Fibroblast of peridontal ligament (primary cell): Measurements from ENCODE around the gene METRNL.

Experiments
- DNase-seq: peaks from one replicate; pipeline ENCODE4 v3.0.0-alpha.2; 2010; ENCODE audit errors: extremely low read depth

Gene METRNL

GRCh38 chr17:83104577-83105505 is 25.4 kb downstream of the METRNL start:
- DNase-seq: no peak

GRCh38 chr17:83105512-83105911 is 26.1 kb downstream of the METRNL start:
- no peak for DNase-seq

DNA sequence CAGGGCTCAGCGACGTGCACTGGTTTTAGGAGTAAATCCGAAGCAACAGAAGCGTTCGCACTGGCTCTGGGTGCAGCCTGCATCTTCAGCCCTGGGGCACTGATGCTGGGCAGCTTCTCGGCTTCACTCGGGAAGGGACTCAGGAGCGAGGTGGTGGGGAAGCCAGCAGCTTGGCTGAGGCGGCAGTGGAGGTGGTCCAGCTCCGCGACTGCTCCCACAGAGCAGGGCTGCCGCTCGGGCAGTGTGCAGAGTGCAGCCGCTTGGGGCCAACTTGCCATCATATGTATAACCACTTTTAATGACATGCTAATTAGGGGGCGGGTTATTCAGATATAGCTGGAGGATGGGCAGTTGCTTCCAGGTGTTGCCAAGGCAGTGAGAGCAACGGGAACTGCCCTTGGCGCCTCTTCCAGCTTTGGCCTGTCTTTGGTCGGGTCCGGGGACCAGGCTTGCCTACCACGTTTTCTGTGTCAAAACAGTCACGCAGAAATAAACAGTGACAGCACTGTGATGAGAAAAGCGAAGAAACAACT is 26.7 kb downstream of the METRNL start:
- DNase-seq: no peak

DNA sequence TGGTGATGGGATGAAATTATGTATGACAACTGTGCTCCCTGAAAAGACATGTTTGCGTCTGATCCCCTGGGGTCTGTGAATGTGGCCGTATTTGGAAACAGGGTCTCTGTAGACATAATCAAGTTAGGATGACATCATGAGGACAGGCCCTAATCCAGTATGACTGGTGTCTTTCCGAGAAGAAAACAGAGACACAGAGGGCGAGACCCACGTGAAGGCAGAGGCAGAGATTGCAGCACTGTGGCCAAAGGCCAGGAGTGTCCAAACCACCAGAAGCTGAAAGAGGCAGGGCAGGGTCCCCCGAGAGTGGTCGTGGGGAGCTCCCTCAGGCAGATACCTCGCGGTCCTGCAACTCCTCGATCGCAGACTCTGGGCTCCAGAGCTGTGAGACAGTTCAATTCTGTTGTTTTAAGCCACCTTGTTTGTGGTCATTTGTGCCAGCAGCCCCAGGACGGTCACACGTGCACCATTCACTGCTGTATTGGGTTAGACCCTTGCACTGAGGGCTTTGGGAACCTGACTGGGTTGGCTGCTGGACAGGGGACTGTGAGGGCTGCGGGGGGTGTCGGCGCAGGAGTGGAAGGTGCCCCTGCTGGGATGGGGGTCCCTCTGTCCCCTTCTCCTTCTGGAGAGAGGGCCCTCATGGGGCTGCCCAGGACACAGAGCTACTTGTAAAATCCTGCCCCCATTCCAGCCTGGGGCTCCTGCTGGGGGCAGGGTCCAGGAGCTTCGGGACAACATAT is 27.7 kb downstream of the METRNL start:
- peak; percentile 48 for DNase-seq

DNA sequence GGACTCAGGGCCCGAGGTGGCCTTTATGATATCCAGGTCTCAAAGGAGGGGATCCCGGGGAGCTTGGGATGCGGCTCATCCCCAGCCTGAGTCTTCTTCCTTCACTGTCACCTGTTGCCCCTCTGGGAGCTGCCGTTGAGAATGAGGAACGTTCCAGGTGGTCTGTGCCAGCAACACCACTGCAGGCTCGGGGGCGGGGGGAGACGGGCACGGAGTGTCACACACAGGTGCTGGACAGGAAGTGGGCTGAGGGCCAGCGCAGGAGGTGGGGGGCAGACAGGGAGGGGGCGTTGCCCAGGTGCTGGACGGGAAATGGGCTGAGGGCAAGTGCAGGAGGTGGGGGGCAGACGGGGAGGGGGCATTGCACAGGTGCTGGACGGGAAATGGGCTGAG is 28.2 kb downstream of the METRNL start:
- no peak for DNase-seq

- no peak for DNase-seq
These were observed 29.3 kb downstream of the METRNL start for GRCh38 chr17:83108709-83109108.

DNA sequence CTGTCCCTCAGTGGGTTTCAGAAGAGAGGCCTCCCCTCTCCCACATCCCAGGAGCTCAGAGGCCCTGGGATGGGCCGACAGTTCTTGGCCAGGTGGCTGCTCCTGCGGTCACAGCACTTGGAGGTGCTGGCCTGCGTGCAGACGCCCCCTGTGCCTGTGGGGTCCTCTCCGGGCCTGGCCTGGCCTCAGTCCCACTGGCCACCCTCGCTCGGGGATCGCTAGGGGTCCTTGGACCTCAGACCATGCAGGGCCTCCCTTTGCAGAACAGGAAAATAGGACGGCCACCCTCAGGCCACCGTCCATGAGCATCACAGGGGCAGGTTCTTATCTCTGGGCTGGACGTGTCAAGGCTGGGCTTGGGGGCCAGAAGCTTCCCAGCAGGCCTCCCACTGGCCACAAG is 30.0 kb downstream of the METRNL start:
- no peak for DNase-seq

DNA sequence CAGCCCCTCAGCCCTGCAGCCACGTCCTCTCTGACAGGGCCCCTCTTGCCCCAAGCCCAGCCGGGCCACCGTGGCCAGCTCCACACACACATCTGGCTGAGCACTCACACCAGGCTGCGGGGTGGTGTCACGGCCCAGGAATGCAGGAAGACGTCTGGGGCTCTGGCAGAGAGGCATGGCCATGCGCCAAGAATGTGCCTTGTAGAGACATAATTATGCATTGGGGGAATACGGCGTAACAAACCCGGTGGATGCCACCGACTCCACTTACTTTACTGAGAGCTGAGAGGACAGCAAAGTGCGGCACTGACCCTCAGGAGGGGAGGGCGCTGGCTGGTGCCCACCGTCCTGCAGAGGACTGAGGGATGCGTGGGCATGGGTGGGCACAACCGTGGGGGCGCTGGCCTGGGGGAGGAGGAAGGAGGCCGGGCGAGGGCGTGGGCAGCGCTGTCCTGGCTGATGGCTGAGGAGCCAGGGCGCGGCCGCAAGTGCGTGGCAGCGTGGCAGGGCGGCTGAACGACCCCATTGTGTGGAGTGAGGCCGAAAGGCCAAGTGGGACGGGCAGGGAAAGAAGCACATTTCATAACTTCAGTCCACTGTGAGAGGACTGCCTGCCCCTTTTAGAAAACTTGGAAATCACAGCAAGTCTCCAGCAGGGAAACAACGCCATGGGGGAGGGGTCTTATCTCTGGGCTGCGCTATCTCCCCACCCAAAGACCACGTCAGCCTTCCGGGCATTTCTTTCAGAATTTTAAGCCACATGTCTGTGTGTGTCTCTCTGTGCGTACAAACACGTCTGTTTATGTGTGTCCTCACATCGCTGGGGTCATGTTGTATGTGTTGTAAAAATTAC is 30.6 kb downstream of the METRNL start:
- peak; percentile 95 for DNase-seq

DNA sequence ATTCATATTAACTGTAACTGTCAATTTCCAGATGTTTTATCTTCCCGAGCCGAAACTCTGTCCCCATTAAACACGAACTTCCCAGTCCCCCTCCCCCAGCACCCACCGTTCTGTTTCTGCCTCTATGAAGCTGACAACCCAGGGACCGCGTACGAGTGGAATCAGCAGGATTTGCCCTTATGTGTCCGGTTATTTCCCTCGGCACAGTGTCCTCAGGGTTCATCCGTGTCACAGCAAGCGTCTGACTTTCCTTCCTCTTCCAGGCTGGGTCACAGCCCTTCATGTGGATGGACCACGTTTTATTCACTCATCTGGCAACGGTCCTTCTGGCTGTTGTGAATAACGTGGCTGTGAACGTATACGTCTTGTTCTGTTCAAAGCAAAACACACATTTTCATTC is 31.3 kb downstream of the METRNL start:
- no peak for DNase-seq

GRCh38 chr17:83111516-83112282 is 32.3 kb downstream of the METRNL start:
- no peak for DNase-seq

GRCh38 chr17:83113381-83113780 is 34.0 kb downstream of the METRNL start:
- DNase-seq: no peak

GRCh38 chr17:83113792-83114191 is 34.4 kb downstream of the METRNL start:
- no peak for DNase-seq

DNA sequence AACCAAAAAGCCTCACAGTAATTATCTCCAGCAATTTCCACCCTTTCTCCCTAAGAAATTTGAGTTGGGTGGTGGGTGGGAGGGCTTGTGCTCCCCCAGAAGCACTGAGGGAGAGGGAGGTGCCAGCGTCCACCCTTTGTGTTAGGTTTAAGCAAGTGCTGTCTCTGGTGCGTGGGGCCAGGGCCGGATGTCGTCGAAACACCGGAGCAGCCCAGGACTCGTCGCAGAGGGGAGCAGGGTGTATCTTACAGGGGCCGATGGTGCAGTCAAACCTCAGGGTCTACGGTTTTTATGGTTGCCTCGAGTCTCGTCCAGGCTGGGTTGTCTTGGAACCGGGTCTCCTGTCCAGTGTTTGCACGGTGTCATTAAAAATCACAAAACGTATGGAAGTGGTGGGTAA is 35.3 kb downstream of the METRNL start:
- DNase-seq: no peak

DNA sequence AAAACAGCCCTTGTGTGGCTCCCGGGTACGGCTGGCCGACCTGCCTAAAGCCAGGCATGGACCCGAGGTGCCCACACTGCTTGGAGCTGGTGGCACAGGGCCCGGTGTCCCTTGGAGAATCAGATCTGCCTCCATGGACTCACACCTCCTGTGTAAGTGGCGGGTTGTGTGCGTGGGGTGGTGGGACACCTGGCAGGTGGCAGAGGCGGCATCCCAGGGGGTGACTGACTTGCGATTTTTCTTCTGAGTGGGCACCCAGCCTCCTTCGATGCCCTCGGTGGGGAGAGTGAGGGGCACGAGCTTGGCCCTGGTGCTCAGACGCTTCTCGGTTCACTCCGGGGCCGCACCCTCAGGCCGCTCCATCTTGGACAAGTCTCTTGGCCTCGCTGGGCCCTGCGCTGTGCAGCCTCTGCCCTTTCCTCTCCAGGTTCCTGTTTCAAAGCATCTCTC is 35.8 kb downstream of the METRNL start:
- no peak for DNase-seq

DNA sequence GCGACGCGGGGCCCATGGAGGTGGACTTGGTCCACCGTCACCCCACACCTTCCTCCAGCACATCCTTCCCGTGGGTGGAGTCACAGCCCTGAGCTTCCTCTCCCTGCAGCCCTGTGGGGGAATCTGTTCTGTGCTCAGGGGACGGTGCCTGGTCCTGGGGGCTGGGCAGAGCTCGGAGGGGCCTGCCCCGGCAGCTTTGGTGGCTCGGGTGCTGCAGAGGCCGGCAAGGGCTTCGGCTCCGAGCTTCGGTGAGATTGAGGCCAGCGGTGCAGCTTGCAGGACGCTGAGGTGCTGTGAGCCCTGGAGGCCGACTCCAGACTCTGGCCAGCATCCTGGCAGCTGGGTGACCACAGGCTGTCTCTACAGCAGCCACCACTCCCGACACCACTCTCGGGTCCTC is 36.4 kb downstream of the METRNL start:
- no peak for DNase-seq

DNA sequence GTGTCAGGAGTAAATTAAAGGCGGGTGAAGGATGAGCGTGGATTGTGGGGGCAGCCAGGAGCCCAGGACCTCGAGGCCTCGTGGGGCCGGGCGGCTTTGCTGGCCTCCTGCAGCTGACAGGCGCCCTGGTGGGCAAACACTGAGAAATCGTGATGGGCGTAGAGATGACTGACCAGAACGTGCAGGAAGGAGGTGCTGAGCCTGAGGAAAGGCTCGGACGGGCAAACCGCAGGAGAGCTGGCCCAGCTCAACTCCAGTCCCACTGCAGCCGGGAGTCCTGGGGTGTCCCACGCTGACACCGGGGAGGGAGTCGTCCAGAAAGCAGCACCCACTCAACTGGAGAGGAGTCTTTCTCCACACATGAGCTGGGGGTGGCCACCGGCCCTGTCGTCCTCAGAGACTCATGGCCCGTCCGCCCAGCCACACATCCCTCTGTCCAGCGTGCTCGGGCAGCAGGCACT is 36.9 kb downstream of the METRNL start:
- no peak for DNase-seq

DNA sequence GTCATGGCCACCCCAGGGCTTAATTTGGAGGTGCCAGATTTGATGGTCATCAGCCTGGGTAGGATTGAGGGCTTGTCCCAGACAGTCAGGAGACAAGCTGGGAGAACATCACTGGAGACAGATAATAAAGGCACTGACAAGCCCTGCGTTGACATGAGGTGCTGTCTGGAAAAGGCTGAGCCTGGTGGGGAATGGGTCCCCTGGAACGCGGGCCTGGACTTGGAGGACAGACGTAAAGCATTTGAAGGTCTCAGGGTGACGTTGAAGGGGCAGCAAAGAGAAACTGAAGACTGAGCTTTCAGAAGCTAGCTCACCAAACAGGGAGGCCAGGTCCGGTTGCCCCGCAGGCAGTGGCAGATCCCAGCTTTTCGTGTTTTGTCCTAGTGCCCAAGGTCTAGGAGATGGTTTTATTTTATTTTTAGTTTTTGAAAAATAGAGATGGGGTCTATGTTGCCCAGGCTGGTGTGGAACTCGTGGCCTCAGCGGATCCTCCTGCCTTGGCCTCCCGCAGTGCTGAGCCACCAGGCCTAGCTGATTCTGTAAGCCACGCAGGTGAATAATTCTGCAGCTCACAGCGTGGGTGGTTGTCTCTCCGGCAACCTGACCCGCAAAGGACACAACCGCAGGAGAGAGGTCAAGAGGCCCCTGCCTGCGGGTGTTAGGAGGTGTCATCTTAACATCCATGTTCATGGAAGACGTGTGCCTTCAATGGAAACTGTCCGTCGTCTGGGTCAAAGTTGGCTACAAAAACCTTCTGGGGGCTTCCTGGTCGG is 37.6 kb downstream of the METRNL start:
- no peak for DNase-seq

- DNase-seq: no peak
These were observed 38.2 kb downstream of the METRNL start for GRCh38 chr17:83117583-83117982.

DNA sequence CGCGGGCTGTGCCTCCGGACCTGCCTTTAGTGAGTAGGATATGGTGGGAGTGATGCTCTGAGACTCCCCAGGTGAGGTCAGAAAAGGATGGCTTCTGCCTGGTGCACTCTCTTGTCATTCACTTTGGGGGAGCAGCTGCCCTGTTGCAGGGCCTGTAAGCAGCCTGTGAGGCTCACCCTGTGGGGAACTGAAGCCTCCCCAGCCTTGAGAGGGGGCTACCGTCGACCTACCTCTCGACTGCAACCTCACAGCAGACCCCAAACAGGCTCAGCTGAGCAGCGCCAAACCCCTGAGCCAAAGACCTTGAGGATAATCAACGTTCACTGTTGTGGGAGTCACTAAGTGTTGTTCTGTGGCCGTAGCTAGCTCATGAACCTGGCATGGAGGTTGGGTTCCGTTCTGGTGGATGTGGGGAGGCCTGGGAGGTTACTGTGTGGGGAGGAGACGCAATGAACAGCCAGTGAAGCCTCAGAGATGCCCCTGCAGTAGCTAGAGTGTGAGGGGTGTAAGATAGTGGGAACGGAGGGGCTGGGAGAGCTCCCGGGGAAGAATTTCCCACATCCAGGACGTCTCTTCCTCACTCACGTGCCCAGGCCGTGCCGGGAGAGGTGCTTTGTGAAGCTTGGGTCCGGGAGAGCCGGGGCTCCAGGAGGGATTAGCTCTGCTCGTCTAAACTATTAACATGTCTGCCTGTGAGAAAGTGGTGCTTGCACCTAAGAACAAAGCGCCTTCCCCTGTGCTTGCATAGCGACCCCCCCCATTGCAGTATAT is 38.8 kb downstream of the METRNL start:
- DNase-seq: no peak
